MM.1S (cell line): ENCODE results near the gene PBX3.

Experiments used
- DNase-seq: peaks from one replicate; pipeline ENCODE4 v3.0.0-alpha.2; 2015
- H2AFZ ChIP-seq: fragments of 300-600 bp; sonication (generic); 2 replicates; pipeline ENCODE4 v1.6.0; 2016; ENCODE audit warnings: antibody characterized with exemption, low read length
- H3F3A ChIP-seq: fragments of 300-600 bp; sonication (generic); 2 replicates; pipeline ENCODE4 v1.6.1; 2016; ENCODE audit warnings: mild to moderate bottlenecking, antibody characterized with exemption, low read length, moderate library complexity, mixed read lengths; ENCODE audit not compliant: insufficient read depth
- H3K27ac ChIP-seq: fragments of 300-600 bp; sonication (generic); 2 replicates; pipeline ENCODE4 v1.5.1; 2016; ENCODE audit warnings: mild to moderate bottlenecking, low read length
- H3K27me3 ChIP-seq: fragments of 300-600 bp; sonication (generic); replicated peaks from 2 replicates; pipeline ENCODE4 v1.6.0; 2016; ENCODE audit warnings: low read length; ENCODE audit not compliant: insufficient read depth
- H3K36me3 ChIP-seq: fragments of 300-600 bp; sonication (generic); replicated peaks from 2 replicates; pipeline ENCODE4 v1.6.1; 2016; ENCODE audit warnings: mild to moderate bottlenecking, low read length, mixed read lengths; ENCODE audit not compliant: insufficient read depth
- H3K4me1 ChIP-seq: fragments of 300-600 bp; sonication (generic); 2 replicates; pipeline ENCODE4 v1.6.1; 2016; ENCODE audit warnings: low read length, mixed read lengths
- H3K4me2 ChIP-seq: fragments of 300-600 bp; sonication (generic); 2 replicates; pipeline ENCODE4 v1.6.0; 2016; ENCODE audit warnings: low read depth, low read length
- H3K4me3 ChIP-seq: fragments of 300-600 bp; sonication (generic); 2 replicates; pipeline ENCODE4 v1.5.1; 2016; ENCODE audit warnings: low read length, mixed read lengths
- H3K79me2 ChIP-seq: fragments of 300-600 bp; sonication (generic); 2 replicates; pipeline ENCODE4 v1.6.1; 2016; ENCODE audit warnings: mixed run types, low read length, mixed read lengths
- H3K9ac ChIP-seq: fragments of 300-600 bp; sonication (generic); 2 replicates; pipeline ENCODE4 v1.6.1; 2016; ENCODE audit warnings: low read length, mixed read lengths
- H3K9me2 ChIP-seq: fragments of 300-600 bp; sonication (generic); replicated peaks from 2 replicates; pipeline ENCODE4 v1.6.1; 2016; ENCODE audit warnings: mild to moderate bottlenecking, low read length, mixed read lengths; ENCODE audit not compliant: insufficient read depth
- H3K9me3 ChIP-seq: fragments of 300-600 bp; sonication (generic); replicated peaks from 2 replicates; pipeline ENCODE4 v1.6.1; 2016; ENCODE audit warnings: mild to moderate bottlenecking, low read length, mixed read lengths; ENCODE audit not compliant: insufficient read depth
- H4K20me1 ChIP-seq: fragments of 300-600 bp; sonication (generic); 2 replicates; pipeline ENCODE4 v1.6.1; 2016; ENCODE audit warnings: mild to moderate bottlenecking, low read length, moderate library complexity, mixed read lengths; ENCODE audit not compliant: insufficient read depth
- CTCF ChIP-seq: fragments of 300-600 bp; sonication (generic); IDR thresholded peaks from 2 replicates; pipeline ENCODE4 v1.5.1; 2016; ENCODE audit warnings: antibody characterized with exemption, low read length, mixed read lengths
- EZH2 ChIP-seq: fragments of 300-600 bp; sonication (generic); optimal IDR thresholded peaks from 2 replicates; pipeline ENCODE3; 2017; ENCODE audit warnings: low read depth, mild to moderate bottlenecking, antibody characterized with exemption, low read length, mixed read lengths
- EZH2phosphoT487 ChIP-seq: fragments of 300-600 bp; sonication (generic); IDR thresholded peaks from 2 replicates; pipeline ENCODE4 v1.6.1; 2018; ENCODE audit warnings: antibody characterized with exemption, low read length

The PBX3 gene

GRCh38 chr9:125768803-125769202 lies 21.6 kb downstream of the PBX3 start:
- Histone ChIP-seq H4K20me1 (0 out of 2 replicates have a peak, but pooled peaks cover 6% of the 10 kb centered on the region), H3K9me3 (no peaks in the 10 kb centered on the region), H3K4me2 (no peak overlapping the region), H3K79me2 (0 out of 2 replicates have a peak, but pooled peaks cover 3% of the 10 kb centered on the region), H3K27ac (no peak overlapping the region), H2AFZ (no peak overlapping the region), H3K9ac (no peak overlapping the region), H3K36me3 (no peaks in the 10 kb centered on the region), H3K27me3 (no peaks in the 10 kb centered on the region), H3K4me1 (peaks cover 15% of the 10 kb centered on the region), H3K4me3 (no peak overlapping the region), H3F3A (0 out of 2 replicates have a peak, but pooled peaks cover 3% of the 10 kb centered on the region), H3K9me2 (no peaks in the 10 kb centered on the region)
- DNase-seq = no peak
- TF ChIP-seq CTCF (no peak), EZH2 (no peak), EZH2phosphoT487 (no peak)

- TF ChIP-seq CTCF (no peak), EZH2phosphoT487 (no peak), EZH2 (no peak)
- Histone ChIP-seq H3K9me3 (no peaks in the 10 kb centered on the region), H3K79me2 (0 out of 2 replicates have a peak, but pooled peaks cover 3% of the 10 kb centered on the region), H3K4me2 (no peak overlapping the region), H3K27ac (no peak overlapping the region), H3K27me3 (no peaks in the 10 kb centered on the region), H3K4me1 (peaks cover 15% of the 10 kb centered on the region), H3K36me3 (no peaks in the 10 kb centered on the region), H2AFZ (no peak overlapping the region), H3K9me2 (no peaks in the 10 kb centered on the region), H3F3A (0 out of 2 replicates have a peak, but pooled peaks cover 3% of the 10 kb centered on the region), H3K9ac (no peak overlapping the region), H3K4me3 (no peak overlapping the region), H4K20me1 (0 out of 2 replicates have a peak, but pooled peaks cover 6% of the 10 kb centered on the region)
- no peak for DNase-seq
These were observed 23.9 kb downstream of the PBX3 start for GRCh38 chr9:125771037-125771436.

- H3F3A ChIP-seq = no peaks in the 10 kb centered on the region
- no peak overlapping the region for H3K27ac ChIP-seq
- H2AFZ ChIP-seq = no peak overlapping the region
- H3K36me3 ChIP-seq = no peaks in the 10 kb centered on the region
- 0 out of 2 replicates have a peak, but pooled peaks cover under 1% of the 10 kb centered on the region for H3K79me2 ChIP-seq
- no peak for TF ChIP-seq CTCF
- no peak for TF ChIP-seq EZH2
- TF ChIP-seq EZH2phosphoT487 = no peak
- no peak for DNase-seq
- H3K9me2 ChIP-seq = no peaks in the 10 kb centered on the region
- H4K20me1 ChIP-seq = no peaks in the 10 kb centered on the region
- H3K4me2 ChIP-seq = no peak overlapping the region
- peaks cover 3% of the 10 kb centered on the region for H3K4me1 ChIP-seq
- no peaks in the 10 kb centered on the region for H3K27me3 ChIP-seq
- no peak overlapping the region for H3K9ac ChIP-seq
- no peaks in the 10 kb centered on the region for H3K9me3 ChIP-seq
- no peak overlapping the region for H3K4me3 ChIP-seq
These were observed 25.6 kb downstream of the PBX3 start for GRCh38 chr9:125772740-125773139.
